ENCODE data around the gene TOB1.
A peak's percentile ranks its signal among the peaks of the same experiment; 100 is the strongest.

TOB1 gene

DNA sequence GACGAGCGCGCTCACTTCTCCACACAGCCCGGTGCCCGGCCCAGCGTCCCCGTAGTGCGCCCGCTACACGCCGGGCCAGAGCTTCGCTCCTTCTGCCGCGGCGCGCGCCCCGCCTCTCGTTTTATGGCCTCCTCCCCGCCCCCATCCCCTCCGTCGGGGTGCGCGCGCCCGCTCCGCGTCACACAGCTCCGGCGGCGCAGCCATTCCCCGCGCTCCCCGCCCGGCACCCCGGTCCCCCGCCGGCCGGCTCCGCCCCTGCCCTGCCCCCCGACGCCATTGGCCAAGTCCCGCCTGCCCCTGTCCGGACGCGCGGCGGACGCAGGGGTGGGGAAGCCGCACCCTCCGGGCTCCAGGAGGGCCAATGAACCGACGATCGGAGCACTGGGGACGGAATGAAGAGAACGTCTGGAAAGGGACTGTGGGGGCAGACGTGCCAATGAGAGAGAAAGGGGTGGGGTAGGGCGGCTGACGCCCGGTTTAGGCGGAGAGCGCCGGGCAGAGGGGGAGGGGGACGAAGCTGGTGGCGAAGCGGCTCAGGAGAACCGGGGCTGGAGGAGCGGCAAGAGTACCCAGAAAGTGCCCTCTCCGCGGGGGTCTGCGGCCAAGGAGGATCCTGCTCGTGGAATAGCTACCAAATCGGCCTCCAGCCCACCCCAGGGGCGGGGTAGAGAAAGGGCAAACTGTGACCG lies at the start of gene TOB1 (continued):
- no peak for TF ChIP-seq ZNF211 (tag by site-specific recombination; IDR thresholded peaks at IDR 0.05; ENCODE audit: low read depth)
- TF ChIP-seq ZNF404 (tag by site-specific recombination; IDR thresholded peaks at IDR 0.05): no peak
- TF ChIP-seq KLF1 (tag by site-specific recombination; IDR thresholded peaks at IDR 0.05): peak; percentile 95
- TF ChIP-seq ZNF670 (tag by site-specific recombination; IDR thresholded peaks at IDR 0.05; ENCODE audit: low read depth): no peak
- TF ChIP-seq ZNF843 (tag by site-specific recombination; IDR thresholded peaks at IDR 0.05): peak; percentile 19; the same call in 1 of the 2 replicates
- TF ChIP-seq SP3 (tag by site-specific recombination; IDR thresholded peaks at IDR 0.05): peak; percentile 91
- TF ChIP-seq ZNF184 (tag by site-specific recombination; IDR thresholded peaks at IDR 0.05): peak; percentile 46; the same call in 1 of the 2 replicates
- TF ChIP-seq ZNF214 (tag by site-specific recombination; IDR thresholded peaks at IDR 0.05; ENCODE audit: borderline replicate concordance): no peak
- no peak for TF ChIP-seq ZNF555 (tag by site-specific recombination; conservative IDR thresholded peaks at IDR 0.05)
- TF ChIP-seq ZNF596 (tag by site-specific recombination; IDR thresholded peaks at IDR 0.05): 0 out of 2 replicates have a peak, but pooled peaks have one; percentile 28
- peak; percentile 48; the same call in 1 of the 2 replicates for TF ChIP-seq REST (tag by site-specific recombination; IDR thresholded peaks at IDR 0.05)
- TF ChIP-seq ZNF560 (tag by site-specific recombination; IDR thresholded peaks at IDR 0.05; ENCODE audit: borderline replicate concordance): no peak
- no peak for TF ChIP-seq ZSCAN18 (tag by site-specific recombination; IDR thresholded peaks at IDR 0.05)
- no peak for TF ChIP-seq ZNF292 (tag by site-specific recombination; IDR thresholded peaks at IDR 0.05; ENCODE audit: borderline replicate concordance, low read depth)
- no peak; the same call in 1 of the 2 replicates for TF ChIP-seq ZNF121 (tag by site-specific recombination; IDR thresholded peaks at IDR 0.05)
- no peak for TF ChIP-seq ZNF23 (tag by site-specific recombination; IDR thresholded peaks at IDR 0.05; ENCODE audit: borderline replicate concordance)
- TF ChIP-seq ZNF654 (tag by site-specific recombination; IDR thresholded peaks at IDR 0.05; ENCODE audit: low read depth): no peak
- TF ChIP-seq ZNF155 (tag by site-specific recombination; IDR thresholded peaks at IDR 0.05): no peak
- peak; percentile 15 for TF ChIP-seq KLF16 (tag by site-specific recombination; IDR thresholded peaks at IDR 0.05)
- TF ChIP-seq IKZF3 (tag by site-specific recombination; IDR thresholded peaks at IDR 0.05): peak; percentile 64
- no peak for TF ChIP-seq ZNF311 (tag by site-specific recombination; IDR thresholded peaks at IDR 0.05; ENCODE audit: borderline replicate concordance)
- peak; percentile 93 for TF ChIP-seq ZBTB20 (tag by site-specific recombination; IDR thresholded peaks at IDR 0.05)
- no peak for TF ChIP-seq ZNF830 (tag by site-specific recombination; IDR thresholded peaks at IDR 0.05; ENCODE audit: low read depth)
- no peak; the same call in none of the 2 replicates for TF ChIP-seq ZNF501 (tag by site-specific recombination; IDR thresholded peaks at IDR 0.05)
- TF ChIP-seq ZNF837 (tag by site-specific recombination; IDR thresholded peaks at IDR 0.05): no peak
- TF ChIP-seq ZSCAN30 (tag by site-specific recombination; IDR thresholded peaks at IDR 0.05): peak; percentile 86
- TF ChIP-seq ZBTB49 (tag by site-specific recombination; IDR thresholded peaks at IDR 0.05; ENCODE audit: low read depth): no peak
- no peak for TF ChIP-seq ZNF510 (tag by site-specific recombination; IDR thresholded peaks at IDR 0.05; ENCODE audit: insufficient replicate concordance)
- no peak for TF ChIP-seq ZNF274 (IDR thresholded peaks at IDR 0.05; ENCODE audit: low read length)
- no peak for TF ChIP-seq ZNF274 (tag by site-specific recombination; IDR thresholded peaks at IDR 0.05; ENCODE audit: borderline replicate concordance)
- no peak for TF ChIP-seq ZNF548 (tag by site-specific recombination; IDR thresholded peaks at IDR 0.05)
- peak; percentile 49; the same call in 1 of the 2 replicates for TF ChIP-seq GLI4 (tag by site-specific recombination; IDR thresholded peaks at IDR 0.05)
- peak; percentile 93 for TF ChIP-seq ZSCAN5A (tag by site-specific recombination; IDR thresholded peaks at IDR 0.05)

All from HEK293 (cell line).